Fibroblast of pulmonary artery (primary cell): ENCODE results near the gene BBX.

Experiments
- DNase-seq: peaks from one replicate; pipeline ENCODE4 v3.0.0-alpha.2; 2010; ENCODE audit warnings: low read depth
- H3K4me3 ChIP-seq: replicated peaks from 2 replicates; pipeline ENCODE4 v1.5.1; 2011; ENCODE audit warnings: low read depth, mild to moderate bottlenecking, control low read depth, low read length, moderate library complexity
- CTCF ChIP-seq: IDR thresholded peaks from 2 replicates; pipeline ENCODE4 v1.5.1; 2011; ENCODE audit warnings: mild to moderate bottlenecking, control low read depth, low read length, inconsistent platforms; ENCODE audit errors: missing control alignments

The BBX gene

GRCh38 chr3:107522510-107523288 is at the start of gene BBX:
Gene BBX, plus strand, starts transcription at chr3:107522962. Its CDS starts 187,499 bp downstream, at chr3:107710461.
- H3K4me3 ChIP-seq, result peak within 1 kb of the TSS; percentile 87
- peak; percentile 98 for DNase-seq
- no peak for TF ChIP-seq CTCF

GRCh38 chr3:107476462-107476861 is 46.3 kb upstream of the BBX start:
- no peak overlapping the region for H3K4me3 ChIP-seq
- no peak for DNase-seq
- TF ChIP-seq CTCF, result no peak

- H3K4me3 ChIP-seq, result no peak overlapping the region
- no peak for TF ChIP-seq CTCF
- no peak for DNase-seq
These were observed 35.3 kb upstream of the BBX start for GRCh38 chr3:107487490-107487889.

- no peak for DNase-seq
- TF ChIP-seq CTCF, result no peak
- no peak overlapping the region for H3K4me3 ChIP-seq
These were observed 33.8 kb upstream of the BBX start for GRCh38 chr3:107488942-107489341.

- H3K4me3 ChIP-seq, result no peak overlapping the region
- no peak for TF ChIP-seq CTCF
- DNase-seq, result no peak
These were observed 29.6 kb upstream of the BBX start for GRCh38 chr3:107493134-107493533.

GRCh38 chr3:107496855-107497254 is 25.9 kb upstream of the BBX start:
- no peak for TF ChIP-seq CTCF
- DNase-seq, result no peak
- H3K4me3 ChIP-seq, result no peak overlapping the region

GRCh38 chr3:107498646-107499045 is 24.1 kb upstream of the BBX start:
- no peak overlapping the region for H3K4me3 ChIP-seq
- DNase-seq, result no peak
- no peak for TF ChIP-seq CTCF
